K562 (cell line): Measurements from ENCODE around the gene SMAD3. TPM values are rescaled to one million over a fixed set of nuclear protein-coding genes. Genes with fewer than 3 reads are reported as not detected.

ENCODE experiments used
- ARID4B ChIP-seq: sonication (generic); formaldehyde crosslinking; IDR thresholded peaks from 2 replicates; pipeline ENCODE4 v1.8.0; 2022; ENCODE audit warnings: mild to moderate bottlenecking, missing genetic modification reagents
- EZH2 ChIP-seq: IDR thresholded peaks from 2 replicates; pipeline ENCODE4 v1.6.1; 2012; ENCODE audit warnings: low read depth, mild to moderate bottlenecking, inconsistent platforms, low read length, borderline replicate concordance
- FOSL1 ChIP-seq: fragments of 200-800 bp; sonication (Bioruptor generic); conservative IDR thresholded peaks from 2 replicates; pipeline ENCODE4 v1.6.1; 2016; ENCODE audit warnings: missing genetic modification characterization, missing compliant biosample characterization
- FOXP4 ChIP-seq: sonication (generic); formaldehyde crosslinking; IDR thresholded peaks from 2 replicates; pipeline ENCODE4 v1.8.0; 2022; ENCODE audit warnings: mild to moderate bottlenecking, missing genetic modification reagents, borderline replicate concordance
- GATA2 ChIP-seq: sonication (generic); formaldehyde crosslinking; IDR thresholded peaks from 2 replicates; pipeline ENCODE4 v1.4.0; 2020; ENCODE audit warnings: mild to moderate bottlenecking, missing genetic modification reagents
- MBD1 ChIP-seq: fragments of 250-450 bp; sonication (Bioruptor Pico); IDR thresholded peaks from 2 replicates; pipeline ENCODE4 v1.8.0; 2022; ENCODE audit warnings: inconsistent platforms
- NR2C2 ChIP-seq, 2 experiments: fragments of 200-800 bp in 1 of 2; sonication (Bioruptor generic) in 1 of 2; sonication (generic) in 1 of 2; formaldehyde crosslinking in 1 of 2; IDR thresholded peaks; 2 replicates each; pipeline versions ENCODE4 v1.6.1 to v1.8.0; 2016 to 2022; ENCODE audit warnings: mild to moderate bottlenecking in 1 of 2, missing compliant biosample characterization in 1 of 2, missing genetic modification characterization in 1 of 2, missing genetic modification reagents in 1 of 2
- NRF1 ChIP-seq, 2 experiments: fragments of 450-650 bp; IDR thresholded peaks in 1 of 2; conservative IDR thresholded peaks in 1 of 2; 2 replicates each; pipeline ENCODE4 v1.6.1; 2014; ENCODE audit warnings: mild to moderate bottlenecking in 2 of 2
- RHOXF2B ChIP-seq: fragments of 250-450 bp; sonication (Bioruptor Pico); conservative IDR thresholded peaks from 2 replicates; pipeline ENCODE4 v1.5.1; 2021
- SMAD2 ChIP-seq: fragments of 150-350 bp; IDR thresholded peaks from 2 replicates; pipeline ENCODE4 v1.6.1; 2014; ENCODE audit warnings: low read depth, mild to moderate bottlenecking, low read length
- TFE3 ChIP-seq: fragments of 450-650 bp; formaldehyde crosslinking; IDR thresholded peaks from 2 replicates; pipeline ENCODE4 v1.4.0; 2020; ENCODE audit warnings: mild to moderate bottlenecking, mixed read lengths
- ZBTB7A ChIP-seq: IDR thresholded peaks from 2 replicates; pipeline ENCODE4 v1.6.1; 2011; ENCODE audit warnings: low read depth, mild to moderate bottlenecking, low read length, moderate library complexity, borderline replicate concordance; ENCODE audit not compliant: control insufficient read depth
- ZZZ3 ChIP-seq: fragments of 450-650 bp; IDR thresholded peaks from 2 replicates; pipeline ENCODE4 v1.6.1; 2016; ENCODE audit warnings: antibody characterized with exemption, mild to moderate bottlenecking, moderate library complexity
- polyA plus RNA-seq, 8 experiments: library from polyadenylated mRNA; depleted of rRNA in 4 of 8; stranded (reverse) in 5 of 8; unstranded in 3 of 8; fragments of >200 nt; fragmentation: Nextera tagmentation in 2 of 8; fragmentation: Illumina TruSeq in 1 of 8; extraction: Ambion mirVana in 2 of 8; extraction: Trizol in 1 of 8; gene quantifications; 2 replicates each; pipeline versions ENCODE4 v1.2.1 to v1.2.3, GENCODE V29; 2011 to 2014; ENCODE audit warnings: inconsistent platforms in 1 of 8, missing spikeins in 1 of 8
- total RNA-seq, 7 experiments: library from RNA; depleted of rRNA in 6 of 7; stranded (reverse); fragments of >200 nt in 6 of 7; fragmentation: Illumina TruSeq in 2 of 7; extraction: Trizol in 2 of 7; gene quantifications; 2 replicates each; pipeline versions ENCODE4 v1.2.1 to v1.2.3, GENCODE V29; 2011 to 2021; ENCODE audit warnings: low replicate concordance in 1 of 7

Gene SMAD3
- total and polyA plus RNA-seq, 9 of the 15 experiments (the other 6 are each of a cell fraction or from before 2014, with no cell fraction given) = 4.3 to 39.2 (median 11.1) TPM

GRCh38 chr15:67066959-67067853 lies 1.8 kb downstream of the SMAD3 start (continued):
- TF ChIP-seq FOXP4 (CRISPR knock-in tag) (no peak), NRF1 (conservative IDR thresholded peaks at IDR 0.05 in 1 of 2, IDR thresholded peaks at IDR 0.05 in 1 of 2) (no peak), GATA2 (CRISPR knock-in tag) (peak; percentile 31; the same call in 1 of the 2 replicates), EZH2 (no peak), ZBTB7A (peak; percentile 67; the same call in 1 of the 2 replicates), FOSL1 (tag) (no peak), ARID4B (CRISPR knock-in tag) (0 out of 2 replicates have a peak, but pooled peaks have one; percentile 7), ZZZ3 (no peak), MBD1 (CRISPR knock-in tag) (no peak), NR2C2 (CRISPR knock-in tag; IDR thresholded peaks at IDR 0.05) (no peak), NR2C2 (tag; IDR thresholded peaks at IDR 0.05) (no peak), RHOXF2B (CRISPR knock-in tag) (no peak), TFE3 (CRISPR knock-in tag) (no peak), SMAD2 (no peak)
